Right hindlimb (tissue), 1 donor: Measurements from ENCODE around the gene NDUFS2.

Experiments used
- DNase-seq: peaks from one replicate; pipeline ENCODE4 v3.0.0-alpha.2; 2018

Gene NDUFS2

DNA sequence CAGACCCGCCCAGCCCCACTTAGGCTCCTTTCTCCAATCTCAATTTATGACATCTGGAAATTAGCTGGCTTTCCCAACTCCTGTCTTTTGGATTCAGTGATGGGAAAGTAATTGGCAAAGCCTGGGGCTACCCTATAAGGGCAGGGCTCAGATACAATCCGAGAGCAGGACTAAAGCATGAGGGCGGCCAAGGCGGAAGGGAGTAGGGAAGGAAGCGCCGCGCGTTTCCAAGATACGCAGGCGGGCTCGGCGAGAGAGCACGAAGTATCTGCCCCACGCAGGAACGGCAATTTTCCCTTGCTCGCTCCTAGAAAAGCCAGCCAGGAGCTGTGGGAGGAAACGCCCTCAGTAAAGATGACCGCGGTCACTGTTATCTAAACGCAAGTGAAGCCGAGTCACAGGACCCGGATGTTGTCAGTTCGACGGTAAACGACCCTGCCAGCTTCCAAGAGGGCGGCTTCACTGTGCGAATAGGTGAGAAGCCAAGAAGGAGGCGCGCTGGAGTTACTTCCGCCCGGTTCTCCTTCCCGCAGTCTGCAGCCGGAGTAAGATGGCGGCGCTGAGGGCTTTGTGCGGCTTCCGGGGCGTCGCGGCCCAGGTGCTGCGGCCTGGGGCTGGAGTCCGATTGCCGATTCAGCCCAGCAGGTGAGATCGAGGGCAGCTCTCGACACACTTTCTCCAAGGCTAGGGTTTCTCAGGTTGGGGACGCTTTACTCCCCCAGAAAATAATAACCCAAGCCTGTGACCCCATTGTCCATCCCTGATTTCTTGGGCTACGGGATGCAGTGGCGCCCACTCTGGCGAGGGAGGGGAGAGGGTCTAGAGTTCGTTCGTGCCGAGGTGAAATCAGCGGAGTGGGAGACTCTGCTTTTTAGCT, at the start of gene NDUFS2:
Gene NDUFS2 (plus strand): TSS at position 532 of the 877 bp plus-strand sequence. CDS start 19 bp downstream, at position 551.
- peak; percentile 98 for DNase-seq

DNA sequence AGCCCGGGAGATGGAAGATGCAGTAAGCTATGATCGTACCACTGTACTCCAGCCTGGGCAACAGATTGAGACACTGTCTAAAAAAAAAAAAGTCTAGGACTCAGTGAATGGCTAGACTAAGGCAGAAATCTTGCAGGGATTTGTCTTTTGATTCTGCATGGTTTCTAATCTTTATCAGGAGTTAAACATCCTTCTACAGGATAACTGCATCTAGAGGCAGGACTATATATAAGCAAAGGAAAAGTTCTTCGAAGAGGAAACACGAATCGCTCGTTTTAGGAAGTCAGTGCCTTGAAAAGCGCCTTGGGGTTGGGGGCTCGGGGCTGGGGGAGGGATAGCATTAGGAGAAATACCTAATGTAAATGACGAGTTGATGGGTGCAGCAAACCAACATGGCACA, 49.0 kb upstream of the NDUFS2 start:
- DNase-seq, result no peak

GRCh38 chr1:161153682-161154337, 48.4 kb upstream of the NDUFS2 start, which contains the start of gene UFC1:
Gene UFC1 (plus strand): TSS chr1:161153978. CDS start chr1:161153998, 20 bp downstream.
- peak; percentile 90 for DNase-seq

DNA sequence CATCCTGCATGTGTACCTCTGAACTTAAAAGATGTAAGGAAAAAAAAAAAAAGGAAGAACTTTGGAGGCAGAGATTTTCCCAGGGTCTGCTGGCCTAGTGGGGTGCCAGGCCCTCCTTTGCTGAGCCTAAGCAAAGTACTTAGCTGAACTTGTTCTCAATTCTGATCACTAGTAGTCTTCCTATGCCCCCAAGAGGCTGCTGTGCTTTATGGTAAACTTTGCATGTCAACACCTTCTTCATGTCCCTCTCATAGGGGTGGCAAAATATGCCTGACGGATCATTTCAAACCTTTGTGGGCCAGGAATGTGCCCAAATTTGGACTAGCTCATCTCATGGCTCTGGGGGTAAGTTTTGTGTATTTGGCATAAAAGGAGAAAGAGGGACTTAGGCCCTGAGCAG, 44.3 kb upstream of the NDUFS2 start:
- DNase-seq, result no peak

- no peak for DNase-seq
Measured at GRCh38 chr1:161158316-161159010, 43.7 kb upstream of the NDUFS2 start.

GRCh38 chr1:161159087-161159912, 42.9 kb upstream of the NDUFS2 start, which contains the start of gene USP21:
Gene USP21 (plus strand): TSS chr1:161159500. CDS start chr1:161160641, 1,141 bp downstream.
- peak; percentile 95 for DNase-seq

- DNase-seq, result no peak
Measured at GRCh38 chr1:161159913-161160243, 42.3 kb upstream of the NDUFS2 start.

GRCh38 chr1:161160671-161161145, 41.5 kb upstream of the NDUFS2 start:
- no peak for DNase-seq

- DNase-seq, result no peak
Measured at GRCh38 chr1:161161652-161162051, 40.5 kb upstream of the NDUFS2 start.

GRCh38 chr1:161162052-161162451, 40.1 kb upstream of the NDUFS2 start:
- DNase-seq, result no peak

DNA sequence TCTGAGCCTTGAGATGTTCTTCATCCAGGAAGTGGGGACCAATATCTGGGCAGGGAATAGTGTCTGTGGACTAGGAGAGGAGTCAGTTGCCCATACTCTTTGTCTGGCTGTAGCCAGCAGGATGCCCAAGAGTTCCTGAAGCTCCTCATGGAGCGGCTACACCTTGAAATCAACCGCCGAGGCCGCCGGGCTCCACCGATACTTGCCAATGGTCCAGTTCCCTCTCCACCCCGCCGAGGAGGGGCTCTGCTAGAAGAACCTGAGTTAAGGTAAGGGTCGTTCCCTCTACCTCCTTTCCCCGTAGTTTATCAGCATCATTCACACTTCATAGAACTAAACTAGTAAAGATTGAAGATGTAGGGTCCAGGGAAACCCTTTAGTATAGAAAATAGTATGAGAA, 39.4 kb upstream of the NDUFS2 start:
- no peak for DNase-seq

GRCh38 chr1:161163793-161164192, 38.4 kb upstream of the NDUFS2 start:
- no peak for DNase-seq

GRCh38 chr1:161164901-161165610, 37.1 kb upstream of the NDUFS2 start:
- no peak for DNase-seq

- peak; percentile 98 for DNase-seq
Measured at GRCh38 chr1:161165742-161166668, 36.2 kb upstream of the NDUFS2 start, which contains the start of gene PPOX. Gene PPOX (plus strand): TSS chr1:161166426. CDS start chr1:161166848, 422 bp downstream.

GRCh38 chr1:161166669-161167548, 35.3 kb upstream of the NDUFS2 start:
- no peak for DNase-seq

DNA sequence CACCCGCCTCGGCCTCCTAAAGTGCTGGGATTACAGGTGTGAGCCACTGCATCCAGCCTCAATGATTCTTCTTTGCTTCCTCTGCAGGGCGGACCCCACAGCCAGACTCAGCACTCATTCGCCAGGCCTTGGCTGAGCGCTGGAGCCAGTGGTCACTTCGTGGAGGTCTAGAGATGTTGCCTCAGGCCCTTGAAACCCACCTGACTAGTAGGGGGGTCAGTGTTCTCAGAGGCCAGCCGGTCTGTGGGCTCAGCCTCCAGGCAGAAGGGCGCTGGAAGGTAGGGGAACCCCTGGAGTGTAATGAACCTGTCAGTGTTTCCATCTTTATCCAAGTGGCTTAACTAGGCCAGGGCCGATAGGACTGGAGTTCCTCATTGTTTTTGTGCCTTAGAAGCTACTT, 33.3 kb upstream of the NDUFS2 start:
- DNase-seq, result no peak

- no peak for DNase-seq
Measured at GRCh38 chr1:161171191-161171590, 31.0 kb upstream of the NDUFS2 start.

- no peak for DNase-seq
Measured at GRCh38 chr1:161171696-161172095, 30.5 kb upstream of the NDUFS2 start.

DNA sequence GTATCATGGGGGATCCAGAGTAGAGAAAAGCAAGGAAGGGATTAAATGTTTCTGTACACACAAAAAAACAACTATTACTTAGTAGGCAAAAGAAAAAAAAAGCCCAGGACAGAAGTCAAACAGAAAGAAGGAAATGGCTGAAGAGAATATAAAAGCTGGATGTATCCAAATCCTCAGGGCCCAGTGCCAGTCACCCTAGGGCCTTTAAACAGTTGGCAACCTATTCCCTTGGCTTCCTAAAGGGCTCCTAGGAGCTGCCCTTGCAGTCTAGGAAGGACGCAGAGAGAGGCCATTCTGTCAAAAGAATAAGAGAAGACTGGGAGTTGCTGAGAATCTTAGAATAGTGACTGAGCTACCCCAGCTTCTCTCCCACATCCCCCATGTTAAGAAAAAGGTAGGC, 29.8 kb upstream of the NDUFS2 start:
- no peak for DNase-seq
